Measurements from ENCODE around the gene SELENOF.

DNA sequence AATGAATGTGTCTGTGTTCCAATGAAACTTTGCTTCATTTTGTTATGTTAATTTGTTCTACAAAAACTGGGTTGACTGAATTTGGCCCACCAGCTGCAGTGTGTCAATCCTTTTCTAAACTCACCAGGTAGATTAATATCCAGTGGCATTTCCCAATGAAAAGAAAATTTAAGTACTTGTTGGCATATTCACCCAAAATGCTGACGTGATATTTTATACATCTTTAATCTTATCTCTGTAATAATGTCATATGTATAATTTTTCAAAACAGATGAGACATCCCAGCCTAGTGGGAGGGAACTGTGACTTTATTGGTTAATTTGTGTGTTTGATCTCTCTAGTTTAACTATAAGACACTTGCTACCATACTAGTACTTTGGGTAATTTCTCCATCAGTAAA, 8.1 kb downstream of the SELENOF start:
- TF ChIP-seq, protein P1, sequence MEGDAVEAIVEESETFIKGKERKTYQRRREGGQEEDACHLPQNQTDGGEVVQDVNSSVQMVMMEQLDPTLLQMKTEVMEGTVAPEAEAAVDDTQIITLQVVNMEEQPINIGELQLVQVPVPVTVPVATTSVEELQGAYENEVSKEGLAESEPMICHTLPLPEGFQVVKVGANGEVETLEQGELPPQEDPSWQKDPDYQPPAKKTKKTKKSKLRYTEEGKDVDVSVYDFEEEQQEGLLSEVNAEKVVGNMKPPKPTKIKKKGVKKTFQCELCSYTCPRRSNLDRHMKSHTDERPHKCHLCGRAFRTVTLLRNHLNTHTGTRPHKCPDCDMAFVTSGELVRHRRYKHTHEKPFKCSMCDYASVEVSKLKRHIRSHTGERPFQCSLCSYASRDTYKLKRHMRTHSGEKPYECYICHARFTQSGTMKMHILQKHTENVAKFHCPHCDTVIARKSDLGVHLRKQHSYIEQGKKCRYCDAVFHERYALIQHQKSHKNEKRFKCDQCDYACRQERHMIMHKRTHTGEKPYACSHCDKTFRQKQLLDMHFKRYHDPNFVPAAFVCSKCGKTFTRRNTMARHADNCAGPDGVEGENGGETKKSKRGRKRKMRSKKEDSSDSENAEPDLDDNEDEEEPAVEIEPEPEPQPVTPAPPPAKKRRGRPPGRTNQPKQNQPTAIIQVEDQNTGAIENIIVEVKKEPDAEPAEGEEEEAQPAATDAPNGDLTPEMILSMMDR (IDR thresholded peaks at IDR 0.05; ENCODE audit: low read depth, low read length): no peak
- no peak for TF ChIP-seq EZH2phosphoT487 (IDR thresholded peaks at IDR 0.05; ENCODE audit: low read depth)
